Purkinje cell (primary cell): ENCODE data around the gene CLDND1. TPM values are rescaled to one million over a fixed set of nuclear protein-coding genes. Genes with fewer than 3 reads are reported as not detected.

Experiments used
- polyA plus RNA-seq: library from polyadenylated mRNA; unstranded; fragments of >200 nt; fragmentation: Nextera tagmentation; gene quantifications from 2 replicates; pipeline ENCODE4 v1.2.1, GENCODE V29; 2014

The CLDND1 gene
- polyA plus RNA-seq, result 647 and 814 TPM in 2 replicates

DNA sequence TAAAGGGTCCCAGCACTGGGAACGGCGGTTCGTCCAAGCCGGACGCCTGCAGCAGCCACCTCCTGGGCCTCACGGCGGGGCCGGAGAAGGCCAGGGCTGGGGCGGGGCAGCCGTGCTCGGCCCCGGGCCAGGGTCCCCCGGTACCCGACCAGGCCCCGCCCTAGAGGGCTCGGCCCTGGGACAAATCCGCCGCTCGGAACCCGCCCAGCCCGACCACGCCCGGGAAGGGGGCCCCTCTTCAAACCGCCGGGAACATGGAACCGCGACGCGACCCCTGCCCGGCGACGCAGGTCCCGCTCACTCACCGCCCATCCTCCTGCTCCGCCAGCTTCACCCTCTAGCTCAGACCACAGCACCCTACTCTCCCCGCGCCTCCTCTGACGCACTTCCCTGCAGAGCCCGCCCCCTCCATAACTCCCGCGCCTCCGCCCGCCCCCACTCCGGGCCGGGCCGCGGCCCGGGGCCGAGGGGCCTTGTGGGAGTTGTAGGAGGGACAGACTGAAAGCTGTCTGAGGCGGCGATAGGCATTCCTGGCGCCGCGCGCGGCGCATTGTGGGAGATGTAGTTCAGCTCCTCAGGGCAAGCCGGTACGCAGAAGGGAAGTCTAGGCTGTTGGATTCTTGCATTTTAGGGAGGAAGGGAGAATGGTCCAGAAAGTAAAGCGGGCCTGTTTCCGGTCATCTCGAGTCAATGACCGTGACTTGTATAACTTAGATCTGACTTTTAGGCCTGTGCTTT, at the start of gene CLDND1:
TSS of gene CLDND1 (minus strand) at position 359 of the 738 bp plus-strand sequence. CDS start 1,478 bp downstream, outside the sequence.

DNA sequence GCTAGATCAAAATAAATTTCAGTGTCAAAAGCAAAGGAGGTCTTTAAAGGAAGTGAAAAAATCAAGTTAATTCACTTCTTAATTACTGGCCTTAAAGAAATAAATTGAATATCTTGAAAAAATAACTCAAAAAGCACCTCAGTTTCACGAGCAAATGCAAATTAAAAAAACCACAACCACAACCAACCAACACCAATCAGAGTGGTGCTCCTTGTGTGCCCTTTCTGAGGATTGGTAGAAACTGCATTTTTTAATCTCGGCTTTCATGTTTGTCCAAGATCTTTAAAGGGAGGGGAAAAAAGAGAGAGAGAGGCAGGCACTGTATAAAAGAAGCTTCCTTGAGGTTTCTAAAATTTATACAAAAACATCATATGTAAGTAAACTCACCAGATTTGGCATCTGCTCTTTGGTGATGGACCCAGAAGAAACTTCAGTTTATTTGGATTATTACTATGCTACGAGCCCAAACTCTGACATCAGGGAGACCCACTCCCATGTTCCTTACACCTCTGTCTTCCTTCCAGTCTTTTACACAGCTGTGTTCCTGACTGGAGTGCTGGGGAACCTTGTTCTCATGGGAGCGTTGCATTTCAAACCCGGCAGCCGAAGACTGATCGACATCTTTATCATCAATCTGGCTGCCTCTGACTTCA, 9.0 kb upstream of the CLDND1 start, which contains the start of gene GPR15:
TSS of gene GPR15 (plus strand) at position 357 of the 653 bp plus-strand sequence. CDS start at position 413, 56 bp downstream.

DNA sequence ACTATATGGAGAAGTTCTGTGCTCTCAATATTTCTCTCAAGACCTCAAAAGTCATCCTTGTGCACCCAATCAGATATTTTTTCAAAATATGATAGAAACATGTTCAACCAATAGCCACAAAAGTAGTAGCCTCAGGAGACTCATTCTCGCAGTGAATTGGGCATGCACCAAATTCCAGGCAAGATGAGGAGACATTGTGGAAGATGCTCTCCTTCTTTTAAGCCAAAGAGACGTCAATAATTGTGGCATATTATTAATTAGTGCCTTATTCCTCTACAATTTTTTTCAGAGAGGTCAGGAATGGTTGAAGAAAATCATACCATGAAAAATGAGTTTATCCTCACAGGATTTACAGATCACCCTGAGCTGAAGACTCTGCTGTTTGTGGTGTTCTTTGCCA, 25.3 kb downstream of the CLDND1 start, which contains the start of gene OR5K2:
TSS of gene OR5K2 (plus strand) at position 301 of the 400 bp plus-strand sequence. CDS start at position 301, 0 bp downstream.

Other genes starting within 250 kb of the CLDND1 start
- gene OR5H2, start 240.4 kb downstream of the CLDND1 start, polyA plus RNA-seq, result not detected in 2 replicates
- gene OR5K4, start 169.0 kb downstream of the CLDND1 start, polyA plus RNA-seq, result not detected in 2 replicates
- gene OR5K3, start 132.2 kb downstream of the CLDND1 start, polyA plus RNA-seq, result 1.7 TPM in 1 of 2 replicates, not detected in the other
- not detected in 2 replicates for gene OR5K1, start 59.7 kb downstream of the CLDND1 start, polyA plus RNA-seq
- not detected in 2 replicates for gene OR5K2, start 25.2 kb downstream of the CLDND1 start, polyA plus RNA-seq
- not detected in 2 replicates for gene GPR15, start 9.1 kb upstream of the CLDND1 start, polyA plus RNA-seq
- gene CPOX, start 70.7 kb upstream of the CLDND1 start, polyA plus RNA-seq, result 6.3 and 11.1 TPM in 2 replicates
- gene ST3GAL6, start 240.4 kb upstream of the CLDND1 start, polyA plus RNA-seq, result 39.4 and 46.5 TPM in 2 replicates